ENCODE data around the gene LRCH1. TPM values are rescaled to one million over a fixed set of nuclear protein-coding genes. Genes with fewer than 3 reads are reported as not detected.

Gene LRCH1
- total and polyA plus RNA-seq, 10 of the 15 experiments (the other 5 are each of a cell fraction or from before 2014, with no cell fraction given) = 5.3 to 48.9 (median 14.4) TPM

DNA sequence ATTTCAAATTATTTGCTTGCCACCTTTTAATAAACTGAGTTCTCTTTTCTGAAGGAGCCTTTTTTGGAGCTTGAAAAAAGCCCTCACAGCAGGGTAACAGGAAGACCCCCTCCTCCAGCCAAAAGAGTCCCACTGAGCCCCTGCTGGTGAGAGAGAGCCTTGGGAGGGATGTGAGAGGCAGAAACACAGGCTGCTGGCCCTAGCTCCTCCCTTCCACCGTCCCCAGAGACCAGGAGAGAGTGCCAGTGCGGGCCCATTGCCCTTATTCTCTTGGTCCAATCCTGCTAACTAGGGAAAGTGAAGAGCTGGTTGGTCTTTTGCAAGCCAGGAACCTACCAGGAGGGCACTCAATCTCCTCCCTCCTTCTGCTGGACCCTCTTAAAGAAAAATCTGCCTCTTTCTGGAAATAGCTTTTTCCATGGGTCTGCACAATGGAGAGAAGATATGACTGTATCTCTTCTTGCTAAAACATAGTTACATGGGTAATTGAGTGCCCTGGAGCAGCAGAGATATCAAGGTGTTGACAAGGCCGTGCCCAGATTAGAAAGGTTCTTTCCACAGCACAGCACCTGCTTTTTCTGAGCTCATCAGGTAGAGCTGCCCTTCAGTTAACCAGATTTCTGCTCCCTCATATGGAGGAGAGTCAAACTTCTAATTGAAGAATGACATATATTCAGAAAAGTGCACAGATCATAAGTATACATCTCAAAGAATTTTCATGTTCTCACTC, 113.9 kb downstream of the LRCH1 start:
- Histone ChIP-seq H3K27me3 (replicated peaks in 1 of 2; ENCODE audit: control insufficient read depth in 2 of 2, insufficient read depth in 2 of 2, low read length in 1 of 2) (no peaks in the 10 kb centered on the region), H3K9ac (ENCODE audit: control insufficient read depth, insufficient read depth, low read length) (peak overlapping the region; percentile 14; the same call in 1 of the 2 replicates), H3K27ac (ENCODE audit: control insufficient read depth, insufficient read depth) (peak overlapping the region; percentile 70), H3K9me3 (replicated peaks; ENCODE audit: control insufficient read depth, insufficient read depth, low read length) (no peaks in the 10 kb centered on the region), H3K4me2 (ENCODE audit: control insufficient read depth, insufficient read depth) (peak overlapping the region; percentile 78), H3K79me2 (ENCODE audit: control insufficient read depth, insufficient read depth, low read length) (peaks cover 85% of the 10 kb centered on the region), H4K20me1 (ENCODE audit: control insufficient read depth, insufficient read depth) (no peaks in the 10 kb centered on the region), H2AFZ (ENCODE audit: control insufficient read depth, low read depth, low read length) (no peak overlapping the region), H3K4me1 (ENCODE audit: control insufficient read depth, insufficient read depth, low read length) (peaks cover 42% of the 10 kb centered on the region), H3K4me3 (0 out of 2 replicates have a peak overlapping the region, but pooled peaks have one; percentile 41), H3K36me3 (ENCODE audit: control insufficient read depth in 2 of 2, insufficient read depth in 2 of 2, low read length in 1 of 2) (peaks cover 3 to 15% of the 10 kb centered on the region in 2 experiments; a peak in 3 of 4 replicates)
- CTCF ChIA-PET = interaction anchor here (0.6 to 2.2 kb wide), 21 partner anchors 9 to 176 kb away, joined by 3 to 13 read pairs (median 4); no protein-coding TSS in a partner anchor
- 18% methylated on average over 3 of the region's 3 CpGs for WGBS (ENCODE audit: insufficient coverage, insufficient replicate concordance, low lambda C conversion rate, missing lambda C conversion rate)
- peak; percentile 41 for TF ChIP-seq MEF2B (IDR thresholded peaks at IDR 0.05; ENCODE audit: partially characterized antibody, poor library complexity, severe bottlenecking)
- TF ChIP-seq, protein P1, sequence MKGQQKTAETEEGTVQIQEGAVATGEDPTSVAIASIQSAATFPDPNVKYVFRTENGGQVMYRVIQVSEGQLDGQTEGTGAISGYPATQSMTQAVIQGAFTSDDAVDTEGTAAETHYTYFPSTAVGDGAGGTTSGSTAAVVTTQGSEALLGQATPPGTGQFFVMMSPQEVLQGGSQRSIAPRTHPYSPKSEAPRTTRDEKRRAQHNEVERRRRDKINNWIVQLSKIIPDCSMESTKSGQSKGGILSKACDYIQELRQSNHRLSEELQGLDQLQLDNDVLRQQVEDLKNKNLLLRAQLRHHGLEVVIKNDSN (IDR thresholded peaks at IDR 0.05; ENCODE audit: borderline replicate concordance, extremely low read length, insufficient read depth, low read depth, low read length) = no peak
- DNase-seq (ENCODE audit: low read depth, low spot score) (no peak), ATAC-seq (peak; percentile 34), FAIRE-seq (no peak)
- RAD21 ChIA-PET (ENCODE audit: unreplicated experiment) = interaction anchor here (0.7 to 6.7 kb wide), 30 partner anchors 9 to 116 kb away, joined by 3 to 46 read pairs (median 5); partner anchors contain the start of gene LRCH1
- in situ Hi-C loops (cut with MboI) (no loop called here), intact Hi-C loops (cut with micrococcal nuclease; ENCODE audit: unreplicated experiment) (loop anchor here (5.0 kb wide), 2 partner anchors 60 to 115 kb away; partner anchors contain the start of gene LRCH1)
- SMC1A ChIA-PET (ENCODE audit: uncharacterized antibody, unreplicated experiment) = interaction anchor here (0.6 to 18.5 kb wide), 25 partner anchors 8 to 277 kb away, joined by 3 to 456 read pairs (median 7); no protein-coding TSS in a partner anchor
- POLR2A ChIA-PET = interaction anchor here (0.8 to 2.4 kb wide), 16 partner anchors 8 to 114 kb away, joined by 3 to 11 read pairs (median 4); partner anchors contain the start of gene LRCH1
- no TSS peak for BruUV-seq (replicated peaks)

Measured in GM12878 (cell line).